Gastrocnemius medialis (tissue), 4 donors: ENCODE measurements around the gene WWOX.

Experiments used
- POLR2A ChIP-seq, 2 donors: fragments of 450-650 bp; IDR thresholded peaks; one replicate each; pipeline ENCODE4 v1.6.1; 2017; ENCODE audit warnings: antibody characterized with exemption in 2 of 2, mild to moderate bottlenecking in 2 of 2, moderate library complexity in 2 of 2
- TF ChIP-seq, protein P1 (sequence below), 5 experiments: fragments of 450-650 bp in 3 of 5; fragments of 200-600 bp in 2 of 5; sonication (generic) in 2 of 5; IDR thresholded peaks in 4 of 5; conservative IDR thresholded peaks in 1 of 5; 1 replicate in 4 of 5; 2 replicates in 1 of 5; pipeline ENCODE4 v1.5.1; 2016 to 2019; ENCODE audit warnings: antibody characterized with exemption in 5 of 5, mild to moderate bottlenecking in 3 of 5, moderate library complexity in 3 of 5

DNA sequence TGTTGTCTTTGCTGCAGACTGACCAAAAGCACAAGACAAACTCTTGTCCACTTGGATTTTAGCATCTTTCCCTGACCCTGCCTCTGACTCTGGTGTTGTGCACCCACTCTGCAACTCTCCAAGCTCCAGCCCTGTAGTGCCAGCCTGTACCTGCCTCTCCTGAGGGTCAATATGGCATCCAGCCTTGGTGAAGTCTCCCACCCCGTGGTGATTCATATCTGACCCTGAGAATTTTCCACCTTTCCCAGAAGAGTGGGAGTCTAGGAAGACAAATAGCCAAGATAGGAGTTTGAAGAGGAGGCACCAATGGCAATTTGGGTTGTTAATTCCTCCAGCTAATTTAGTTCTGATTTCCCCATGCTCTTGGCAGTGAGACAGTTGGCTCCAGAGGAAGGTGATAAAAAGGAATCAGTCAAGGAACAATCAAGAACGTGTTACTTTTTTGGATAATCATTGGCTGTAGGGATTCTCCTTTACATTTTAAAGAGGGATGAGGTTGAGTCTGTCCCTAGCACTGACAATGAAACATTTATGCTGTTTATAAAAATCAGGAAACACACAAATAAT is 1085.1 kb downstream of the WWOX start:
- TF ChIP-seq, protein P1, sequence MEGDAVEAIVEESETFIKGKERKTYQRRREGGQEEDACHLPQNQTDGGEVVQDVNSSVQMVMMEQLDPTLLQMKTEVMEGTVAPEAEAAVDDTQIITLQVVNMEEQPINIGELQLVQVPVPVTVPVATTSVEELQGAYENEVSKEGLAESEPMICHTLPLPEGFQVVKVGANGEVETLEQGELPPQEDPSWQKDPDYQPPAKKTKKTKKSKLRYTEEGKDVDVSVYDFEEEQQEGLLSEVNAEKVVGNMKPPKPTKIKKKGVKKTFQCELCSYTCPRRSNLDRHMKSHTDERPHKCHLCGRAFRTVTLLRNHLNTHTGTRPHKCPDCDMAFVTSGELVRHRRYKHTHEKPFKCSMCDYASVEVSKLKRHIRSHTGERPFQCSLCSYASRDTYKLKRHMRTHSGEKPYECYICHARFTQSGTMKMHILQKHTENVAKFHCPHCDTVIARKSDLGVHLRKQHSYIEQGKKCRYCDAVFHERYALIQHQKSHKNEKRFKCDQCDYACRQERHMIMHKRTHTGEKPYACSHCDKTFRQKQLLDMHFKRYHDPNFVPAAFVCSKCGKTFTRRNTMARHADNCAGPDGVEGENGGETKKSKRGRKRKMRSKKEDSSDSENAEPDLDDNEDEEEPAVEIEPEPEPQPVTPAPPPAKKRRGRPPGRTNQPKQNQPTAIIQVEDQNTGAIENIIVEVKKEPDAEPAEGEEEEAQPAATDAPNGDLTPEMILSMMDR (IDR thresholded peaks at IDR 0.05 in 4 of 5, conservative IDR thresholded peaks at IDR 0.05 in 1 of 5): no peak
- no peak for TF ChIP-seq POLR2A (IDR thresholded peaks at IDR 0.05)
